GM19043 (cell line): ENCODE results near the gene CDKL4.
"Not testable (repeated sequence)": the region's sequence is repeated elsewhere in the genome, so short reads cannot be mapped to it uniquely, and the experiment has no call there.

Source experiments
- ATAC-seq: cut with Tn5 transposase; IDR thresholded peaks from one replicate; pipeline ENCODE4 v1.9.1; 2021; ENCODE audit warnings: low read depth; ENCODE audit not compliant: unreplicated experiment

The CDKL4 gene

GRCh38 chr2:39145906-39146421 lies 97.8 kb downstream of the CDKL4 start:
- ATAC-seq: no peak

GRCh38 chr2:39144416-39144815 lies 99.4 kb downstream of the CDKL4 start:
- ATAC-seq: no peak

GRCh38 chr2:39142904-39143605 lies 100.7 kb downstream of the CDKL4 start:
- no peak for ATAC-seq

GRCh38 chr2:39141334-39142271 lies 102.2 kb downstream of the CDKL4 start:
- ATAC-seq: no peak

GRCh38 chr2:39140948-39141333 lies 102.8 kb downstream of the CDKL4 start:
- not testable (repeated sequence) for ATAC-seq

- ATAC-seq: no peak
Measured at GRCh38 chr2:39140322-39140847, 103.4 kb downstream of the CDKL4 start.

GRCh38 chr2:39139511-39140237 lies 104.1 kb downstream of the CDKL4 start:
- ATAC-seq: no peak

- no peak for ATAC-seq
Measured at GRCh38 chr2:39138837-39139211, 104.9 kb downstream of the CDKL4 start.

GRCh38 chr2:39138187-39138836 lies 105.5 kb downstream of the CDKL4 start:
- ATAC-seq: not testable (repeated sequence)

- ATAC-seq: no peak
Measured at GRCh38 chr2:39136799-39137198, 107.0 kb downstream of the CDKL4 start.

- no peak for ATAC-seq
Measured at GRCh38 chr2:39135690-39136259, 108.0 kb downstream of the CDKL4 start.

- ATAC-seq: no peak
Measured at GRCh38 chr2:39133215-39133851, 110.4 kb downstream of the CDKL4 start.

- ATAC-seq: peak; percentile 40
Measured at GRCh38 chr2:39128919-39129391, 114.8 kb downstream of the CDKL4 start.

GRCh38 chr2:39127973-39128372 lies 115.8 kb downstream of the CDKL4 start:
- ATAC-seq: peak; percentile 33
